ENCODE data around the gene TBC1D22A.

Gene TBC1D22A

GRCh38 chr22:47053726-47054141, 291.3 kb downstream of the TBC1D22A start:
- DNase-seq, result no peak

- no peak for DNase-seq
These were observed 292.0 kb downstream of the TBC1D22A start for GRCh38 chr22:47054231-47055072.

GRCh38 chr22:47055073-47055355, 292.6 kb downstream of the TBC1D22A start:
- no peak for DNase-seq

GRCh38 chr22:47055461-47055860, 293.0 kb downstream of the TBC1D22A start:
- DNase-seq, result no peak

- no peak for DNase-seq
These were observed 293.5 kb downstream of the TBC1D22A start for GRCh38 chr22:47055921-47056320.

- no peak for DNase-seq
These were observed 293.9 kb downstream of the TBC1D22A start for GRCh38 chr22:47056361-47056760.

DNA sequence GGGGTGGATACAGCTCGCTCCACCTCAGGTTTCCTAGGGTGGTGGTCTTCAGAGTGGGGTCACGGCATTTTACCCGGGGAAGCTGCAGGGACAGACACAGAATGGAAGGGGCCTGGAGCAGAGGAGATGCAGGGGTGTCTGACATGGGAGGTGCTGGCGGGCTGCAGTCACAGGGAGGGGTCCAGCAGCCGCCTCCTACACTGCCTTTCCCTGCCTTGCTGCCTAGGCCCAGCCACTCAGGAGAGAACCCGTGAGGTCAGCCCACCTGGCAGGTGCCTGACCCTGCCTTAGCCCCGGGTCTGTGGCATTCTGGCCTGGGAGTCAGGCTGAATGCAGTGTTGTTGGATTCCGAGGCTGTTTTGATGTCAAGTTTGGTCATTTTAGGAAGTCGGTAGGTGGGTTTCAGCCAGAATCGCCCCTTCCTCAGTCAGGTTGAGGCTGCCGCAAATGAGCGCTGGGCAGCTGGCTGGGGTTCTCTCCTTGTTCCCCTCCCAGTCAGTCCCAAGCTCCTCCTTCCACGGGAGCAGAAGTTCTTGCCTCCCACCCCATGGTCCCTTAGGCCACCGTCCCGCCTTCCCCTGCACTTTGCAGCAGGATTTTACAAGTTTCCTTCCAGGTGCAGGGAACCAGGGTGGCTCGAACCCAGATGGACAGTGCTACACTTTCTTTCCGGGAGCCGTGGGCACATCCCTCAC, 294.5 kb downstream of the TBC1D22A start:
- DNase-seq, result no peak

- no peak for DNase-seq
These were observed 295.6 kb downstream of the TBC1D22A start for GRCh38 chr22:47057916-47058585.

DNA sequence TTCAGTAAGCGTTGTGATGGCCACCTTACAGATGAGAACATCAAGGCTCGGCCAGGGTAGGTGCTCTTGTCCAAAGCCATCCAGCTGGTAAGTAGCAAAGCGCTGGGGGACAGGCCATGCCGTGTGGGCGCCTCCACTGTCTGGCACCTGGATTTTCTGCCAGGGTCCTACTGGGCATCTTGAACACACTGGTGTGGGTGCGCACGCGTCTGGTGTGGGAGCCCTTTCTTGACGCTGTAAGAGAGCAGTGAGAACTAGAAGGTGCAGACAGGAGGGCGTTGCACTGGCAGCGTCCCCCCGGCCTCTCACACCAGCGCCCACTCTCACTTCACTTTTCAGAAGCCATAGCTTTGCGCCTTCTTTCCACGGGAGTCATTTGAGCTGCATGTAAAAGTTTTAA, 296.6 kb downstream of the TBC1D22A start:
- no peak for DNase-seq

GRCh38 chr22:47059701-47060161, 297.3 kb downstream of the TBC1D22A start:
- DNase-seq, result no peak

- DNase-seq, result no peak
These were observed 298.3 kb downstream of the TBC1D22A start for GRCh38 chr22:47060718-47061117.

DNA sequence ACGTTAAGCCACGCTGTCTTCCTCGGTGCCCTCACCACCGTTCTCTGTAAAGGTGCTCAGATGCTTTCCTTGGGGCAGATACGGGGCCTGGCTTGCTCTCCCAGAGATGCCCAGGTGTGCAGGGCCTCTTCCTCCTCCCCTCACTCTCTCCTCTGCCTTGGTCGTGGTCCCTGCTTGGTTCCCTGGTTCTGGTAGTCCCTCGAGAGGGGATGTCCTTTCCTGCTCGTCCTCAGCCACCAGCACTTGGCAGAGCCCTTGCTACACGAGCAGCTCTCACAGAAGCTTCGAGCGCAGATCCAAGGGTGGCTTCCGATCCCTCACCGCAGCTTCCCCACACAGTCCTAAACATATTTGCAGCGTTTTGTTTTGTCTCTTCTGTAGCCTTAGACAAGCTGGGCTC, 298.8 kb downstream of the TBC1D22A start:
- no peak for DNase-seq

- no peak for DNase-seq
These were observed 299.7 kb downstream of the TBC1D22A start for GRCh38 chr22:47062126-47062525.

DNA sequence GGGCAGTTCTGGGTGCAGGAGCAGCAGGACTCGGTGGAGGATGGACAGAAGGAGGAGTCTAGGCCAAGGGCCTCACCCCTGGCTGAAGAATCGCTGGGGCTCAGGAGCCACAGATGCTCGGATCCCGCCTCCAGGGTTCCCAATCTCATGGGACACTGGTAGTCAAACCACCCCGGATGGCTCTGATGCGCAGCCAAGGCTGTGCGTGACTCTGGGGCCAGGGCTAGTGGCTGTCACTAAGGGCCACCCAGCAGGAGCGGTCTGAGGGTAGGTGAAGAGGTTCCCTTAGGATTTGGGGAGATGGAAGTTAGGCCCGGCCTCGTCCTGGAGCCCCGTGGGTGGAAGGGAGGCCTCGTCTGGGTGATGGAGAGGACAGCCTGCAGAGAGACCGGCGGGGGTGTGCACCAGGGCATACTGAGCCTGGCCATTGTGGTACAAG, 300.6 kb downstream of the TBC1D22A start:
- no peak for DNase-seq

GRCh38 chr22:47063606-47064005, 301.2 kb downstream of the TBC1D22A start:
- DNase-seq, result no peak

DNA sequence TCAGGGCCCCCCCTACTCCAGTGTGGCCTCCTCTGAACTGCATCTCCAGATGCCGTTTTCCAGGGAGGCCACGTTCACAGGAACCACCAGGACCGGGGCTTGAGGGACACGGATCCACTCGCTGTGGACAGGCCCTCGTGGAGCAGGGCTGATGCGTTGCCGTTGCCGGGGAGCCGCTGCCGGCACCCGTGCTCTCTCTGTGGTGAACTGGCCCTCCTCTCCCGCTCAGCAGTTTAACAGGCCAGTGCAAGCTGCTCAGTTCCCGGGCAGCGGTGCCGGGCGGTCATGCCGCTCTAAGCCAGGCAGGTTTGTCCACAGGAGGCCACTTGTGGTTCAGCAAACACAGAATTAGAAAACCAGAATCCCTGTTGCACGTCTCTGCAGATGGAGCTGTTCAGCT, 301.6 kb downstream of the TBC1D22A start:
- DNase-seq, result no peak

DNA sequence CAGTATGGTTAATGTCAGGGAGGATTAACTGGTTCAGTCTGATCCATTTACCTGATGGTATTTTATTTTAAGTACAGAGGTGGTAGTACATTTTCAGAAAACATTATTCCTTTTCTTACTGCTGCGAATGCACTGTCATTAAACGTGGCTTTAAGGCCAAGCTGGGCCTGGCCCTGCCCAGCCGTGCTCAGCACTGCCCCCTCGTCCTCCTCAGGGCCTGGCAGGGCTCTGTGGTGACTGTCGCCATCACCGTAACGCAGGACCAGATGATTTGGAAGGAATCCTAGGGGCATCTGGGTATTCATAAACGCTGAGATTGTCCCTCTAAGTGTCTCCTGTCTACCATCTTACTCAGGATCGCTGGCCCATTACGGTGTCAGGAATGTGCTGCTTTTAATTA, 302.0 kb downstream of the TBC1D22A start:
- no peak for DNase-seq

GRCh38 chr22:47065756-47066615, 303.5 kb downstream of the TBC1D22A start:
- DNase-seq, result no peak

- no peak for DNase-seq
These were observed 304.1 kb downstream of the TBC1D22A start for GRCh38 chr22:47066616-47066905.

- no peak for DNase-seq
These were observed 305.0 kb downstream of the TBC1D22A start for GRCh38 chr22:47067321-47067890.

DNA sequence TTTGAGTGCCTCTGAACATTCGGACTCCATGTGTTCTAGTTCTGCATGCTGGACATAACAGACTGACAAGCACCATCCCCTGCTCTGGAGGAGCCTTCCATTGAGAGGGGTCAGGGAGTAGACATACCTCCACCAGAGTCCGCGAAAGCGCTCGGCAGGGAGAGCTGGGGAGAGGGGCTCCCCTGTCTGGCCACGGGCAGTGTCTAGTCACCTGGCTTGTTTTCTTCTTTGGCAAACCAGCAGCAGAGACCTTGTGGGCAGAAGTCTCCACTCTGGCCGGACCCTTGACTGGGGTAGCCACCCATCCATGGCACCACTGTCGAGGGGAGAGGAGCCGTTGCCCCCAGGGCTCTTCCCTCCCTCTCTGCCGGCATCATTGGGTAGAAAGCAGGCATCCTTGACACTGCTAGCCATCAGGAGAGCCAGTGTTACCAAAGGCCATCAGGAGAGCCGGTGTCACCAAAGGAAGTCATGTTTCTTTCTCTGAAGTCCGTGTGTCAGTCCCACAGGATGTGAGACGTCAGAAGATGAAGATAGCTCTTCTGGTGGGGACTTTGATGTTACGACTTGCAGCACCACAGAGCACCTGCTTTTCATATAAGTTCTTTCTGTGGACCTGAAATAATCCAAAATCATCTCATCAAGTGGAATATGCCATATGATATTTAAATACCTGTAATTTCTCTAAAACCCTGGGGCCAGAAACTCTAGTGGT, 305.6 kb downstream of the TBC1D22A start:
- DNase-seq, result no peak

DNA sequence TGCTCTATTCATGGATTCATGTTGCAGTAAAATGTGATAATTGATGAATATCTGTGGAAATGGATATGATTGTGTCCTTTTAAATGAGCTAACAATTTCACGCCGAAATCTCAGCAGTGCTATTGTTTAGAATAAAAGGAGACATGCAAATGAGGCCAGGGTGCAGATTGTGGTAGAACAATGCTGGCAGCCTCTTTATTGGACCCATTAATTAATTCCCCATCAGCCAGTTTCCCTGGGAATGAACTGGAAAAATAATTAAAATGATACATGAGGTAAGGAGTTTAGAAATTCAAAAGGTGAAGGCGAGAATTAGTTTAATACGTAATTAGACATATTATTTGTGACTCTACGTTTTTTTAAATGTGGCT, 306.2 kb downstream of the TBC1D22A start:
- no peak for DNase-seq

Measured in NCI-H2029 (cell line).